LHCN-M2 (cell line): ENCODE data around the gene ABR. TPM values are rescaled to one million over a fixed set of nuclear protein-coding genes. Genes with fewer than 3 reads are reported as not detected.
A peak's percentile ranks its signal among the peaks of the same experiment; 100 is the strongest.

Experiments
- DNase-seq: peaks from one replicate; pipeline ENCODE4 v3.0.0-alpha.2; 2012; ENCODE audit warnings: low read depth
- total RNA-seq: library from RNA; depleted of rRNA; stranded (reverse); fragments of >200 nt; gene quantifications from 2 replicates; pipeline ENCODE4 v1.2.3, GENCODE V29; 2014

ABR gene
- total RNA-seq, 1 experiment from 2014 or later = 79.6 TPM

GRCh38 chr17:1011138-1011537, 168.6 kb downstream of the ABR start:
- no peak for DNase-seq

GRCh38 chr17:1010586-1010985, 169.2 kb downstream of the ABR start:
- DNase-seq = no peak

- no peak for DNase-seq
Observed at GRCh38 chr17:1010086-1010450, 169.7 kb downstream of the ABR start.

GRCh38 chr17:1009229-1010085, 170.3 kb downstream of the ABR start:
- no peak for DNase-seq

- DNase-seq = no peak
Observed at GRCh38 chr17:1008008-1008761, 171.6 kb downstream of the ABR start.

GRCh38 chr17:1007310-1008007, 172.3 kb downstream of the ABR start:
- DNase-seq = no peak

GRCh38 chr17:1006054-1006453, 173.7 kb downstream of the ABR start:
- no peak for DNase-seq

- DNase-seq = no peak
Observed at GRCh38 chr17:1005361-1005946, 174.3 kb downstream of the ABR start.

- no peak for DNase-seq
Observed at GRCh38 chr17:1004769-1005295, 174.9 kb downstream of the ABR start.

GRCh38 chr17:1003972-1004768, 175.6 kb downstream of the ABR start:
- no peak for DNase-seq

- DNase-seq = no peak
Observed at GRCh38 chr17:1003633-1003971, 176.2 kb downstream of the ABR start.

- peak; percentile 79 for DNase-seq
Observed at GRCh38 chr17:1002771-1003555, 176.8 kb downstream of the ABR start.

GRCh38 chr17:1002412-1002753, 177.4 kb downstream of the ABR start:
- peak; percentile 28 for DNase-seq

- DNase-seq = peak; percentile 79
Observed at GRCh38 chr17:1001640-1002411, 178.0 kb downstream of the ABR start.

GRCh38 chr17:1000597-1001461, 179.0 kb downstream of the ABR start:
- DNase-seq = peak; percentile 93

GRCh38 chr17:998111-998510, 181.7 kb downstream of the ABR start:
- no peak for DNase-seq

GRCh38 chr17:996554-997344, 183.0 kb downstream of the ABR start, which contains the start of gene TIMM22:
Gene TIMM22, plus strand, starts transcription at chr17:997129. Its CDS starts 14 bp downstream, at chr17:997143.
- DNase-seq = peak; percentile 98
